ENCODE measurements around the gene INPP4B. TPM values are rescaled to one million over a fixed set of nuclear protein-coding genes. Genes with fewer than 3 reads are reported as not detected.

The INPP4B gene
- total and polyA plus RNA-seq, 7 donors = 1.5 to 16.8 (median 9.5) TPM

DNA sequence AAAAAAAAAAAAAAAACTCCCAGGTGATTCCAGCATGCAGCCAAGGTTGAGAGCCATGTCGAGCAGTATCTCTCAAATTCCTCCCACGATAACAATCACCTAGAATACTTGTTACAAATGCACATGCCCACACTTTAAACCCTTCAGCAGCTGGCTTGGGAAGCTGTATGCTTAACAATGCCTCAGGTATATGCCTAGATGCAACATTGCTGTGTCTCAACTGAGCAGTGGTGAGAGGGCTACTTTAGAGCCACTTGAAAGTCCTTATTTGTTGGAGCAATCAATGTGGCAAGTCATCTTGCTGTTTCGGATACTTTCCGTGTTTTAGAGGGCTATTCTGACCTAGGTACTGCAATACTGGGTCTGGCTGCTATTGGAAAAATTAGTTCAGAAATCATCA, 487.4 kb downstream of the INPP4B start:
- 79 to 88% (median 79%) methylated on average over 4 of the region's 4 CpGs for WGBS, 3 donors
- Histone ChIP-seq H3K27me3 (ENCODE audit: insufficient read depth in 3 of 3, low read length in 2 of 3) (no peaks in the 10 kb centered on the region), H3K36me3 (ENCODE audit: insufficient read depth in 1 of 2, low read depth in 1 of 2) (no peaks in the 10 kb centered on the region), H3K4me3 (no peak overlapping the region), H3K4me1 (peaks cover 6% of the 10 kb centered on the region), H3K27ac (no peak overlapping the region), H3K9me3 (no peaks in the 10 kb centered on the region)
- DNase-seq = no peak
- intact Hi-C loops (cut with DNase I) = loop anchor here in 1 of 2 donors (10.0 kb wide), 1 partner anchor 356 kb away; no protein-coding TSS in a partner anchor
- TF ChIP-seq, protein P1, sequence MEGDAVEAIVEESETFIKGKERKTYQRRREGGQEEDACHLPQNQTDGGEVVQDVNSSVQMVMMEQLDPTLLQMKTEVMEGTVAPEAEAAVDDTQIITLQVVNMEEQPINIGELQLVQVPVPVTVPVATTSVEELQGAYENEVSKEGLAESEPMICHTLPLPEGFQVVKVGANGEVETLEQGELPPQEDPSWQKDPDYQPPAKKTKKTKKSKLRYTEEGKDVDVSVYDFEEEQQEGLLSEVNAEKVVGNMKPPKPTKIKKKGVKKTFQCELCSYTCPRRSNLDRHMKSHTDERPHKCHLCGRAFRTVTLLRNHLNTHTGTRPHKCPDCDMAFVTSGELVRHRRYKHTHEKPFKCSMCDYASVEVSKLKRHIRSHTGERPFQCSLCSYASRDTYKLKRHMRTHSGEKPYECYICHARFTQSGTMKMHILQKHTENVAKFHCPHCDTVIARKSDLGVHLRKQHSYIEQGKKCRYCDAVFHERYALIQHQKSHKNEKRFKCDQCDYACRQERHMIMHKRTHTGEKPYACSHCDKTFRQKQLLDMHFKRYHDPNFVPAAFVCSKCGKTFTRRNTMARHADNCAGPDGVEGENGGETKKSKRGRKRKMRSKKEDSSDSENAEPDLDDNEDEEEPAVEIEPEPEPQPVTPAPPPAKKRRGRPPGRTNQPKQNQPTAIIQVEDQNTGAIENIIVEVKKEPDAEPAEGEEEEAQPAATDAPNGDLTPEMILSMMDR (IDR thresholded peaks at IDR 0.05) = no peak
- ATAC-seq = no peak

DNA sequence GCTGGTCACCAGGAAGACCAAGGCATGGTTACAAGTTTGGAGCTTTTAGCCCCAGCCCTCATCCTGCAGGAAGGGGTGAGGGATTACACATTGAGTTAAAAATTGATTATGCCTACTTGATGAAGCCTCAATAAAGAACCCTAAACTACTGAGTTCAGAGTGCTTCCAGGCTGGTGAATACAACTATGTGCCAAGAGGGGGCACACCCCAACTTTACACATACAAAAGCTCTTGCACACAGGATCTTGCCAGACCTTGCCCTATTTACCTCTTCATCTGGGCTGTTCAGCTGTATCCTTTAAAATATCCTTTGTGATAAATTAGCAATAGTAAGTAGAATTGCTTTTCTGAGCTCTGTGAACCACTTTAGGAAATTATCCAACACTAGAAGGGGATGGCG, 489.3 kb downstream of the INPP4B start:
- intact Hi-C loops (cut with DNase I) = loop anchor here in 1 of 2 donors (10.0 kb wide), 1 partner anchor 358 kb away; no protein-coding TSS in a partner anchor
- TF ChIP-seq, protein P1 (IDR thresholded peaks at IDR 0.05) = no peak
- Histone ChIP-seq H3K4me3 (no peak overlapping the region), H3K27me3 (ENCODE audit: insufficient read depth in 3 of 3, low read length in 2 of 3) (no peaks in the 10 kb centered on the region), H3K4me1 (peaks cover 21% of the 10 kb centered on the region), H3K27ac (no peak overlapping the region), H3K9me3 (no peaks in the 10 kb centered on the region), H3K36me3 (ENCODE audit: insufficient read depth in 1 of 2, low read depth in 1 of 2) (no peaks in the 10 kb centered on the region)
- no peak for DNase-seq
- ATAC-seq = no peak
- WGBS, 3 donors = 86 to 93% (median 90%) methylated on average over 1 of the region's 1 CpG

DNA sequence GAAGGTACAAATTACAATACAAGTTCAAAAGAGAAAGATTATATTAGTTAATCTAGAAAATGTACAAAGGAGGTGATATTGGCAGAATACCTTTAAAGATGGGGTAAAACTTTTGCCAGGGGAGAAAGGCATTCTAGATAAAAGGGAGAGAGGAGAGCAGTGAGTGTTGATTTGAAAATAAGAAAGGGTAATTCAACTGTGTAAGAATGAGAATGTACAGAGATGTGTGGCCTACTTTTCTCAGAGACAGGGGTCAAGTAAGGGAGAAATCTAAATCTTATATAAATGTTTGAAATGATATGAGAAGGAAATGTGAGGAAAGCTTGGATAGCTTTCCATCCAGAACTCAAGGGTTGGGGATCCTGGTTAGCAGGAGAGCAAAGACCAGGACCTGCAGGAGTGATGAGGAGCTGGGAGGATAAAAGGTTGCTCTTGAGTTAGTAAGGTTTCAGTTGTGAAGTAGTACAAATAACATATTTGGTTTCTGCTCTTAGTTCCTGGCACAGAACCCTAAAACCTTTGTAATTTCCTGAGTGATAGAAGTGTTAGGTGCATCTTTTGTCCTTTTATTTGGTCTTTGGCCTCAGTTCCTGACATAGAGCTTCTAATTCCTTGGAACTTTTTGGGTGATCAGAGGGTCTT, 489.9 kb downstream of the INPP4B start:
- Histone ChIP-seq H3K36me3 (ENCODE audit: insufficient read depth in 1 of 2, low read depth in 1 of 2) (no peaks in the 10 kb centered on the region), H3K4me1 (peaks cover 26% of the 10 kb centered on the region), H3K9me3 (no peaks in the 10 kb centered on the region), H3K27me3 (ENCODE audit: insufficient read depth in 3 of 3, low read length in 2 of 3) (no peaks in the 10 kb centered on the region), H3K4me3 (no peak overlapping the region), H3K27ac (no peak overlapping the region)
- ATAC-seq (no peak), DNase-seq (no peak)
- intact Hi-C loops (cut with DNase I) = loop anchor here in 1 of 2 donors (10.0 kb wide), 1 partner anchor 359 kb away; no protein-coding TSS in a partner anchor
- TF ChIP-seq, protein P1 (IDR thresholded peaks at IDR 0.05) = no peak

DNA sequence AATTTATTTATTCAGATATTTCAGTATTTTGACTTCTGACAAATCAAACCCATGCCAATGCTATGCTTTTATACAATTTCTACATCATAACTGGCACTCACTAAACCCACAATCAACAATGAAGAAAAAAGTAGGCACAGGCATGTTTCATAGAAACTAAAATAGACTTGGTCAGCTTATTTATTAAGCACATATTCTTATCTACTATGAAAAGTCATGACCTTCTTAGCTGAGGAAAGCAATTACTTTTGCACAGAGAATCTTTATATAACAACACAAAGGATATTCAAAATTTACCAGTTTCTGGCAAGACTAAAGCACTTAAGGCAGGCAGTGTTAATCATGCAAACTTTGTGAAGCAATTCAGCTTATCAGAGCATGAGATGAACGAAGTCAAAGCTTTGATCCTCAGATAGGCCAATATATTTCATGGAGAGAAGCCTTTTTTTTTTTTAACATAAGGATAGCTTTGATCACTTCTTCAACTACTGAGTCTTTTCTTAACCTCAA, 490.6 kb downstream of the INPP4B start:
- H3K27me3 ChIP-seq (ENCODE audit: insufficient read depth in 3 of 3, low read length in 2 of 3) = no peaks in the 10 kb centered on the region
- no peak for ATAC-seq
- no peaks in the 10 kb centered on the region for H3K36me3 ChIP-seq (ENCODE audit: insufficient read depth in 1 of 2, low read depth in 1 of 2)
- intact Hi-C loops (cut with DNase I) = loop anchor here in 1 of 2 donors (10.0 kb wide), 1 partner anchor 359 kb away; no protein-coding TSS in a partner anchor
- H3K9me3 ChIP-seq = no peaks in the 10 kb centered on the region
- WGBS, 3 donors = 69 to 83% (median 76%) methylated on average over 1 of the region's 1 CpG
- no peak for DNase-seq
- H3K4me3 ChIP-seq = no peak overlapping the region
- TF ChIP-seq, protein P1 (IDR thresholded peaks at IDR 0.05) = no peak
- H3K27ac ChIP-seq = no peak overlapping the region
- peaks cover 34% of the 10 kb centered on the region for H3K4me1 ChIP-seq

Measured in psoas muscle (tissue), 8 donors.